Occipital lobe (tissue), 3 donors: ENCODE results near the gene SEMA5A. TPM values are rescaled to one million over a fixed set of nuclear protein-coding genes. Genes with fewer than 3 reads are reported as not detected.
A peak's percentile ranks its signal among the peaks of the same experiment; 100 is the strongest.

Source experiments
- DNase-seq: peaks from one replicate; lab custom pipeline; 2025; lab: John Stamatoyannopoulos, UW
- small RNA-seq: library from RNA; depleted of rRNA; stranded (forward); fragments of <200 nt; gene quantifications from one replicate; pipeline ENCODE3, GENCODE V24; 2014
- total RNA-seq: library from RNA; depleted of rRNA; stranded (reverse); fragments of >200 nt; gene quantifications from one replicate; pipeline ENCODE4 v1.2.3, GENCODE V29; 2014

Gene SEMA5A
- total RNA-seq, 1 donor from 2014 or later, result 11.2 TPM

GRCh38 chr5:9015937-9016270 is 530.0 kb downstream of the SEMA5A start:
- DNase-seq, result no peak

- no peak for DNase-seq
These were observed 530.5 kb downstream of the SEMA5A start for GRCh38 chr5:9015260-9015936.

GRCh38 chr5:9013147-9013546 is 532.7 kb downstream of the SEMA5A start:
- no peak for DNase-seq

GRCh38 chr5:9009931-9010651 is 535.8 kb downstream of the SEMA5A start:
- no peak for DNase-seq

GRCh38 chr5:8997542-8998070 is 548.3 kb downstream of the SEMA5A start:
- no peak for DNase-seq

- no peak for DNase-seq
These were observed 552.8 kb downstream of the SEMA5A start for GRCh38 chr5:8993031-8993430.

Small RNA genes within 50 kb of the gene (small RNA-seq; reads per million reads assigned to genes)
- gene MIR4636 (not detected), gene SNORD123 (37.6 reads per million, percentile 95 among the genes with 10 or more reads in this experiment)

Other genes with a start within 250 kb of the SEMA5A start
- gene TAS2R1, start 84.3 kb upstream of the SEMA5A start, total RNA-seq, result 0.62 TPM